ENCODE measurements around the gene PSMD9.
"Not testable (repeated sequence)": the region's sequence is repeated elsewhere in the genome, so short reads cannot be mapped to it uniquely, and the experiment has no call there.

The PSMD9 gene, protein sequence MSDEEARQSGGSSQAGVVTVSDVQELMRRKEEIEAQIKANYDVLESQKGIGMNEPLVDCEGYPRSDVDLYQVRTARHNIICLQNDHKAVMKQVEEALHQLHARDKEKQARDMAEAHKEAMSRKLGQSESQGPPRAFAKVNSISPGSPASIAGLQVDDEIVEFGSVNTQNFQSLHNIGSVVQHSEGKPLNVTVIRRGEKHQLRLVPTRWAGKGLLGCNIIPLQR

DNA sequence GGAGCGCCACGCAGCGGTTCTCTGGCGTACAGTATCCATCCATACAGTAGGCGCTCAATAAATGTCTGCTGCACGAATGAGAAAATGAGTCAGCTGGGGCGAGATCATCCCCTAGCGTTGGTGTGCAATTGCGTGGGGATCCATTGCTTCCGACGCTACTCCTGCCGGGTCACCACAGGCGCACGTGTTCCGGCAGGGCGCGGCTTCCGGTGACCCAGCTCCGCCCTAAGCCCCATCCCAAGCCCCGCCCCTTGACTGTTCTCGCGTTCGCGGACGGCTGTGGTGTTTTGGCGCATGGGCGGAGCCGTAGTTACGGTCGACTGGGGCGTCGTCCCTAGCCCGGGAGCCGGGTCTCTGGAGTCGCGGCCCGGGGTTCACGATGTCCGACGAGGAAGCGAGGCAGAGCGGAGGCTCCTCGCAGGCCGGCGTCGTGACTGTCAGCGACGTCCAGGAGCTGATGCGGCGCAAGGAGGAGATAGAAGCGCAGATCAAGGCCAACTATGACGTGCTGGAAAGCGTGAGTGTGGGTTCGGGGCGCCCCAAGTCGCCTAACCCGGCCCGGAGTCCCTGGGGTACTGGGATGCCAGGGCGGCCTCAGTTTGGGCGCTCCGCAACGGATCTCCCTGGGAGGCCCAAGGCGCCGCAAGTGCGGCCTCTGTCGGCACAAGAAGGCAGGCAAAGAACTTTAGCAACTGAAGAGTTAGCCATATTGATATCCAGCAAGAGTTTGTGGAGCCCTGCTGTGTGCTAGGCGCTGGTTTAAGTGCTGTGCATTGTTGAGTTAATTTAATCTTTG lies at the start of gene PSMD9:
TSS of gene PSMD9 (plus strand) at position 313 of the 796 bp plus-strand sequence. CDS start at position 380, 67 bp downstream.
- TF ChIP-seq POLR2A (IDR thresholded peaks at IDR 0.05; ENCODE audit: low read length) (peak; percentile 95), GATA1 (IDR thresholded peaks at IDR 0.05; ENCODE audit: low read depth, low read length) (no peak)

DNA sequence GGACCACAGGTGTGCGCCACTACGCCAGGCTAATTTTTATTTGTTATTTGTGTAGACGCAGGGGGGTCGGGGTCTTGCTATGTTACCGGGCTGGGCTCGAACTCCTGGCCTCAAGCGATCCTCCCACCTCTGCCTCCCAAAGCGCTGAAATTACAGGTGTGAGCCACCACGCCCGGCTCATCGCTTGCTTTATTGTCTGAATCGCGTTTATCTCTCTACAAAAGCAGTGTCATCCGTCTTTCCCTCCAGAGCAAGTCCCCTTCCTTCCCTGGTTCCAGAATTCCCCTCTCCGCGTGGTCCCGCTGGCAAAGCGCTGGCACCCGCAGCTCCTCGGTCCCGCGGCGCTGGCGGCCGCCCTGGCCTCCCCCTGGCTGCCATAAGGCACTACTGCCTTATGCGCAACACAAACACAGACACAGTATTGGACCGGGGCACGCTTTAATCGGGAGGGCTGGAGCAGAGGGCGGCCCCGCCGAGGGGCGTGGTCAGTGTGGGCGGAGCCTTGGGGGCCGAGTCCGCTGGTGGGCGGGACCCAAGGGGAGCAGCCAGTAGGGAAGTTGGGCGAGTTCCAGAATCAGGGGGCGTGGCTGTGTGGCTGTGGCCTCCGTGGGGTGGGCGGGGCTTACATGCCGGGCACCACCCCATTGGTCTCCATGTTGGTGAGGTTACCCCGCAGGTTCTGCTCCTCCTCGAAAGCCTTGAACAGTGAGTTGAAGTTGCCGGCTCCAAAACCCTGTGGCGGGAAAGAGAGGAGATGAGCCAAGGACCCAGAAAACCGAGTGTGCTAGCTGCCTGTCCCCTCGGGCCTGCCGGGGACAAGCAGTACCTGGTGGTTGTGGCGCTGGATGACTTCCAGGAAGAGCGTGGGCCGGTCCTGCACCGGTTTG lies 49.2 kb upstream of the PSMD9 start:
- no peak for TF ChIP-seq GATA1 (IDR thresholded peaks at IDR 0.05; ENCODE audit: low read depth, low read length)
- peak; percentile 93 for TF ChIP-seq POLR2A (IDR thresholded peaks at IDR 0.05; ENCODE audit: low read length)
- DNase-seq = peak; percentile 99 to 100

More for the DNA sequence above, at the start of gene PSMD9:
- DNase-seq = peak; percentile 99

DNA sequence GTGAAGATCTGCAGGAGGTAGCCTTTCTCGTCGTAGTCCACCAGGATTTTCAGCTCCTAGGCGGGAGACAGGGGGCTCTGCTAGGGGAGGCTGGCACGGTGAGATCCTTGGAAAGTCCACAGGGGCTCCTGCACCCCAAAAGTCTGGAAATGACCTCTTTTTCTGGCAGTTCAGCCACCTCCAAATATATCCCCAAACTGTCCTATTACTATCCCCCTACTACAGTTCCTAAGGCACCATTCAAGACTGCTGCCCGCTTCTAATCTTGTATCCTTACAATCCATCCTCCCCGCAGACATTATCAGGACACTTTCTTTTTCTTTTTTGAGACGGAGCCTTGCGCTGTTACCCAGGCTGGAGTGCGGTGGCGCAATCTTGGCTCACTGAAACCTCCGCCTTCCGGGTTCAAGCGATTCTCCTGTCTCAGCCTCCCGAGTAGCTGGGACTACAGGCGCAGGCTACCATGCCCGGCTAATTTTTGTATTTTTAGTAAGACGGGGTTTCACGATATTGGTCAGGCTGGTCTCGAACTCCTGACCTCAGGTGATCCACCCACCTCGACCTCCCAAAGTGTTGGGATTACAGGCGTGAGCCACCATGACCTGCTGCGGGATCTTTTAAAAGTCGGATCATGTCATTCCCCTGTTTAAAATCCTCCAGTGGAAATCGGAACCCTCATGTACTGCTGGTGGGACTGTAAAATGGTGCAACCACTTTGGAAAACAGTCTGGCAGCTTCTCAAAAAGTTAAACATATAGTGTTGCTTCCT lies 48.4 kb upstream of the PSMD9 start:
- peak in 1 of 2 experiments; percentile 53 for DNase-seq
- TF ChIP-seq POLR2A (IDR thresholded peaks at IDR 0.05; ENCODE audit: low read length) = no peak
- no peak for TF ChIP-seq GATA1 (IDR thresholded peaks at IDR 0.05; ENCODE audit: low read depth, low read length)

DNA sequence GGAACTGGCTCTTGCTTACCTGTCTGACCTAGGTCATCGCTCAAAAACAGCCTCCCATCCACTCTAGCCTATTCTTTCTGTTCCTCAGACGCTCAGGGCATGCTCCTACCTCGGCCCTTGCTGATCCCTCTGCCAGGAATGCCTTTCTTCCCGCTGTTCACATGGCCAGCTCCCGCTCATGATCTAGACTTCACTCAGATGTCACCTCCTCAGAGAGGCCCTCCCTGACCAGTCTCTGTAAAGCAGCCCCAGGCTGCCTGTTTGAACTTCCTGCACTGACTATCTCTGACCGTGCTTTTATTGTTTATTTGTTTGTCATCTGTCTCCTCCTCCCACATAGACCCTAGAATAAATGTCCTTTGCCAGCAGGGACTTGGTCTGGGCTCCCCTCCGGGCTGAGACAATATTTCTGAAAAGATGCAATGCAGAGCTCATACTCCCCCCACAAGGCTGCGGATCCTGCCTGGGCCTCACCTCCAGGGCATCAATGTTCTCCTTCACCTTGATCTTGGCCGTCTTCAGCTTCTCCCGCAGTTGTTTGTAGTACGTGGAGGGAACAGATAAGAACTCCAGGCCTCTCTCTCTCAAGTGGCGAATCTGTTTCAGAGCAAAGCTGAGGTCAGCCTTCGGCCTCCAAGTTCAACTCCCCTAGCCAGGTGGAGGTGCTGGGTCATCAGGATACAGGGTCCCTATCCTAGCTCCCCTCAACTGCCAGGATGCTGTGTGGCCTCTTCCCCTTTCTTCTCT lies 45.2 kb upstream of the PSMD9 start:
- TF ChIP-seq GATA1 (IDR thresholded peaks at IDR 0.05; ENCODE audit: low read depth, low read length) (no peak), POLR2A (IDR thresholded peaks at IDR 0.05; ENCODE audit: low read length) (no peak)
- no peak for DNase-seq

DNA sequence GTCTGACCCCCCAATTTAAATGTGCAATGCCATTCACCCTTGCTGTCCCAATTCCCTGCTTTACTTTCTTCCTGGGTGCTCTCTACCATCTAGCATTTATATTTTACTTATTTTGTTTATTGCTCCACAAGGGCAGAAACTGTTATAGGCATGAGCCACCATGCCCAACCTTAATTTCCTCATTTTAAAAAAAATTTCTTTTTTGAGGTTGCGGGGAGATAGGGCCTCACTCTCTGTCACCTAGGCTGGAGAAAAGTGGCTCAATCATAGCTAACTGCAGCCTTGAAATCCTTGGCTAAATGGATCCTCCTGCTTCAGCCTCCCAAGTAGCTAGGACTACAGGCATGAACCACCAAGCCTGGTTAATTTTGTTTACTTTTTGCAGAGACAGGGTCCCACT lies 42.9 kb upstream of the PSMD9 start:
- no peak for TF ChIP-seq GATA1 (IDR thresholded peaks at IDR 0.05; ENCODE audit: low read depth, low read length)
- no peak for DNase-seq

DNA sequence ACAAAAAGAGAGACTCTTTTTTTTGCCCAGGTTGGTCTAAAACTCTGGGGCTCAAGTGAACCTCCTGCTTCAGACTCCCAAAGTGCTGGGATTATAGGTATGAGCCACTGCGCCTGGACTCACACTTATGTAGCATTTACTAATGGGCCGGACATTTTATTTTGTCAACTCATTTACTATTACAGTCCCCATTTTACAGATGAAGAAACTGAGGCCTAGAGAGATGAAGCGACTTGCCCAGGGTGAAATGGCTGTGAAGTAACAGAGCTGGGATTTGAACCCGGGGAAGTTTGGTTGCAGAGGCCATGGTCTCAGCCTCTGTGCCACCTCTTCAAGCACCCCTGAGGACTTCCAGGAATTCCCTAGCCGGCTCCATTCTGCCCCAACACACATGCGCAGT lies 39.4 kb upstream of the PSMD9 start:
- TF ChIP-seq POLR2A (IDR thresholded peaks at IDR 0.05; ENCODE audit: low read length) = no peak
- no peak for TF ChIP-seq GATA1 (IDR thresholded peaks at IDR 0.05; ENCODE audit: low read depth, low read length)
- DNase-seq = no peak

DNA sequence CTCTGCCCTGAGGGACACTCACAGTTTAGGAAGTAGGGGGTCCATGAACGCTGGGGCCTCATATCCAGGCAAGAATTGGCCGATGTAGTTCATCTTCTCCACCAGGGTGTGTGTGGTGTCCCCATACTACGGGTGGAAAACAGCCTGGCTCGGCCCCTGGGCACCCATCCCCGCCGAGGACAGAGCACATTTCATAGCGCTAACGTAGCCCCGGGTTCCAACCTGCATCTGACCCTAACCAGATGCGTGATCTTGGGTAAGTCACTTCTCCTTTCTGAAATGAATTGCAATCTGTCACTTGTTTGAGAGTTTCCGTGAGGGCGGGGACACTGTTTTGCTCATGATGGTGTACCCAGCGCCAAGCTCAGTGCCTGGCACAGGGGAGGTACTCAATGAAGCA lies 38.9 kb upstream of the PSMD9 start:
- TF ChIP-seq POLR2A (IDR thresholded peaks at IDR 0.05; ENCODE audit: low read length) = no peak
- TF ChIP-seq GATA1 (IDR thresholded peaks at IDR 0.05; ENCODE audit: low read depth, low read length) = no peak
- DNase-seq = no peak

DNA sequence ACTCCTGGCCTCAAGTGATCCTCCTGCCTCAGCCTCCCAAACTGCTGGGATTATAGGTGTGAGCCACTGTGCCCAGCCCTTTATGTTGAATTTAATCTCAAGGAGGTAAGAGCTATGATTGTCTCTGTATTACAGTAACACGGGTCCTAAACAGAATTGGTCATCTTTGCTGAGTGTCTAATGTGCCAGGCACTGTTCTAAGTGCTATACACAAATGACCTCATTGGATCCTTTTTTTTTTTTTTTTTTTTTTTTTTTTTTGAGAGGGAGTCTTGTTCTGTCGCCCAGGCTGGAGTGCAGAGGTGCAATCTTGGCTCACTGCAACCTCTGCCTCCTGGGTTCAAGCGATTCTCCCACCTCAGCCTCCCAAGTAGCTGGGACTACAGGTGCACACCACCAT lies 36.2 kb upstream of the PSMD9 start:
- not testable (repeated sequence) for DNase-seq

DNA sequence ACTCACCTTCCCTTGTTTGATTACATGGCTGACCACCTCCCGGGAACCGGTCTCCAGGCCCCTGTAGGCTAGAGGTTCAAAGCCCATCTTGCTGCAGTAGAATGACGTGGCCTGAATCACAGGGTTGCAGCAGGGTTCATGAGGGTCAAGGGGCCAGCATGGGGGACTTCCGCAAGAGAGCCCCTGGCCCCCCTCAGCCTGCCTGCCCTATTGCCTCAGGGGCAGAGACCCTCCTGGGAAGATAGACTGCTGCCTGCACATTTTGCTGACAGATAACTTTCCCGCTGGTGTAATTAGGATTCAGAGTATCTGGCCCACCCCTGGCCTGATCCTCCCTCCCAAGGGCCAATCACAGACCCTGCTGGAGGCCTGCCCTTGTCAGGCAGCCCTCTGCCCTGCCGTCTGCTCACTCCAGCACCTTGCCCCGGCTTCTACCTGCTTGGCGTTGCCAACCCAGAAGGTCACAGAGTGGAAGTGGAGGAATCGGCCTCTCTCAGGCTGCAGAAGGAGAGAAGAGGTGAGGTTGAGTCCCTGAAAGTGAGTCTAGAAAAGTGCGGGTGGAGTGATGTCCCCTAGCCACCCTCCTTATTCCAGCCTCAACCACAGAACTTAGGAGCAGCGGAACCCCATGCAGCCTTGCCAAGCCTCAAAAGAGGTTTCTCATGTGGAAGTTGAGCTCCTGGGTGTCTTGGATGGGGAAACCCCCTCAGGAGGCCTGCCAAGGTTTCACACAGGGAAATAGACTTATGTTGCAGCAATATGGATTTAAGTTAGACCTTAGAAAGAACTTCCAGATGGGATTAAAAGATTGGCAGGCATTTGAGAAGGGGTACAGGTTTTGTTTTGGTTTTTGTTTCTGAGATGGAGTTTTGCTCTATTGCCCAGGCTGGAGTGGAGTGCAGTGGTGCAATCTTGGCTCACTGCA lies 31.0 kb upstream of the PSMD9 start:
- TF ChIP-seq POLR2A (IDR thresholded peaks at IDR 0.05; ENCODE audit: low read length) (no peak), GATA1 (IDR thresholded peaks at IDR 0.05; ENCODE audit: low read depth, low read length) (no peak)
- DNase-seq = peak; percentile 35 to 63

DNA sequence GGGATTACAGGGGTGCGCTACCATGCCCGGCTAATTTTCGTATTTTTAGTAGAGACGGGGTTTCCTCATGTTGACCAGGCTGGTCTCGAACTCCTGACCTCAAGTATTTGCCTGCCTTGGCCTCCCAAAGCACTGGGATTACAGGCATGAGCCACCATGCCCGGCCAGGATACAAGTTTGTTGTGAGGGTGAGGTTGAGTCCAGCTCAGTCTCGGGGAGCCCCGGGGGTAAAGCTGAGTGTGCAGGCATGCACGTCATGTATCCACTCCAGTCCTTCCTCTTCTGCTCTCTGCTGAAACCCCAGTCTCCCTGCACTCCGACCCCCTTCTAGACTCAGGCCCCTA lies 30.3 kb upstream of the PSMD9 start:
- DNase-seq = no peak
- TF ChIP-seq GATA1 (IDR thresholded peaks at IDR 0.05; ENCODE audit: low read depth, low read length) = no peak
- no peak for TF ChIP-seq POLR2A (IDR thresholded peaks at IDR 0.05; ENCODE audit: low read length)

DNA sequence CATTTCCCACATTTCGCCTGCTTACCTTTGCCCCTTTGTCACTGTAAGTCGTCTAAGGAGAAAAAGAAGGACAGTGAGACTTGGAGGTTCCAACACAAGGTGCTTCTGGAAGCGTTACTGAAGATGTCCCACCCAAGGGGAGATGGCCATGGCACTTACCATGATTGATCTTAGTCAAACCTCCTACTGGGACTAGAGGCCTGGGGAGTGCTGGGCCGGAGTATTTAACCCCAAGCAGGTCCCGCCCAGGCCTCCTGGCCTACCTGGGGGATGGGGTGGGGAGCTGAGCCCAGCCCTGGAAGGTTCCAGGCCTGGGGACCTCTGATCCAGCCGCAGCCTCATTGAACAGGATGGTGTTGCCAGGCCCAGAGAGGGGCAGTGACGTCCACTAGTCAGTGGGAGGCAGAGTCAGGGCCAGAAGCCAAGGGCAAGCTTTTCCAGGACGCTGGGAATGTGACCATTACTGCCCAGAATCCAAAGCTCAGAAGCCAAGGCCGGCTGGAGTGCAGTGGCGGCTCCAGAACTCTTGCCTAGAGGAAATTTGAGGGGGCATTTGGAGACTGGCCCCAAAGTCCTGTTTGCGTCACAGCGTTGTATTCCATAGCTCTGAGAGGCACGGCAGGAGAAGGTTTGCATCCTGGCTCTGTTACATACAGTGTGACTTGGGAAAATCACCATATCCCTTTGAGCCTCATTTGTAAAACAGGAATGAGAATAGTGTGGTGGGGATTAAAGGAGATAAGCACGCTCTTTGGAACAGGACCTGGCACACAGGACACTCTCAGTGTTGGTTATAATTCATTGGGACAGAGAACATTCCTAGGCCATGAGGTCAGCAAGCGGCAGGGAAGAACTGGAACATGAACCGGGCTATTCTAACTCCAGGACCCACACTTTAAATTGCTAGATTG lies 29.7 kb upstream of the PSMD9 start, which contains the start of gene HPD:
TSS of gene HPD (minus strand) at position 198 of the 911 bp plus-strand sequence. CDS start at position 162, 36 bp downstream.
- DNase-seq = no peak
- TF ChIP-seq GATA1 (IDR thresholded peaks at IDR 0.05; ENCODE audit: low read depth, low read length) (no peak), POLR2A (IDR thresholded peaks at IDR 0.05; ENCODE audit: low read length) (no peak)

Data from erythroblast (primary cell).